ENCODE measurements around the gene KIF16B. TPM values are rescaled to one million over a fixed set of nuclear protein-coding genes. Genes with fewer than 3 reads are reported as not detected.

The KIF16B gene
- total and polyA plus RNA-seq, 2 of the 8 experiments (the other 6 are each of a cell fraction or from before 2014, with no cell fraction given) = 3.0 to 9.2 TPM

DNA sequence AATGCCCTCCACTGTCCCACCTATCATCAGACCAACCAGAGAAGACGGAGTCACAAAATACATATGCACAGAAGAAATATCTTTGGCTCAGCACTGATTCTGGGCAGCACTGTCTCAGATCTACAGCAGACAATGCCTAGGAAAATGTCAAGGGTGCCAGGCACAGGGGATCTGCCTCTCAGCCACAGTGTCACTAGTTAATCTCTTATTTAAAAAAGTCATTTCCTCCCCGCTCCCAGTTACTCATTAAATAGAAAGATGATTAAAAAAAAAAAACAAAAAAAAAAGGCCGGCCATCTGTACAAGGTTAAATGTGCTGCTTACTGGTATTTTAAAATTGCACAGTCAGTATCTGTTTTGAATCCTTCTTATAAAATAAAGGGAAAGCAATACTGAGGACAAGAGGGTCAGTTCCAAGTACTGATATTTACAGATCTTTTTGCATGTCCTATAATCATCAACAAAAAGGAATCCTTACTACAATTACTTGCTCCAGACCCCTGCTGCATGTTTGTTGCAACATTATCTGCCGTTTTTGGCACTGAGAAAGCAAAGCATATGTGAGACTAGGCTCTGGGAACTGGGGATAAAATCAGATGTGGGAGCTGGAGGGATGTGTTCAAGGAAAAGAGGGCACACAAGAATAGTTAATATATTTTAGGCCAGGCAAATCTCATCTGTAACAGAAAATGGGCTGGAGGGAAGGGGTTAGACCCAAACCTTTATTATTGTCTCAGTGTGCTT lies 299.3 kb downstream of the KIF16B start:
- FAIRE-seq (no peak), DNase-seq (ENCODE audit: low read depth in 1 of 2, low spot score in 2 of 2) (no peak)
- no peaks in the 10 kb centered on the region for H3K23me2 ChIP-seq (ENCODE audit: low read depth, low read length)
- H3K27ac ChIP-seq (ENCODE audit: low read depth, low read length) = no peak overlapping the region
- peaks cover 0 to 1% of the 10 kb centered on the region in 2 experiments for H4K20me1 ChIP-seq (replicated peaks in 1 of 2; ENCODE audit: control insufficient read depth in 1 of 2, insufficient read depth in 2 of 2, low read length in 2 of 2)
- no peak overlapping the region for H4K8ac ChIP-seq (ENCODE audit: extremely low read depth, insufficient read depth, low read length)
- WGBS, 2 experiments (ENCODE audit: extremely low coverage in 1 of 2, insufficient coverage in 1 of 2, insufficient read length in 1 of 2, insufficient replicate concordance in 2 of 2, low coverage in 1 of 2, low lambda C conversion rate in 2 of 2, missing lambda C conversion rate in 1 of 2) = 87% methylated on average over 4 of the region's 4 CpGs; no CpG with 5 or more reads in 1 of the 2 experiments
- H3K4me3 ChIP-seq (ENCODE audit: extremely low read depth in 1 of 4, insufficient read depth in 2 of 4, low read depth in 3 of 4, low read length in 4 of 4) = no peak overlapping the region
- no peaks in the 10 kb centered on the region for H3K27me3 ChIP-seq (replicated peaks in 1 of 4; ENCODE audit: control insufficient read depth in 3 of 4, extremely low read depth in 1 of 4, insufficient read depth in 3 of 4, low read length in 3 of 4)
- H3K4me1 ChIP-seq (replicated peaks in 1 of 4; ENCODE audit: control insufficient read depth in 3 of 4, insufficient read depth in 4 of 4, low read length in 3 of 4) = no peaks in the 10 kb centered on the region
- no peak overlapping the region for H4K5ac ChIP-seq (ENCODE audit: insufficient read length, low read depth, low read length)
- H3K9me3 ChIP-seq (ENCODE audit: insufficient read depth in 2 of 2, low read depth in 1 of 2, low read length in 1 of 2) = no peaks in the 10 kb centered on the region
- H3K36me3 ChIP-seq (ENCODE audit: control insufficient read depth in 2 of 4, insufficient read depth in 4 of 4, low read length in 3 of 4) = no peaks in the 10 kb centered on the region
- H3K79me1 ChIP-seq (ENCODE audit: low read depth, low read length) = no peaks in the 10 kb centered on the region
- no peak overlapping the region for H2AK5ac ChIP-seq (ENCODE audit: low read depth, low read length)
- H3K56ac ChIP-seq (replicated peaks; ENCODE audit: insufficient read length, low read depth, low read length) = no peak overlapping the region
- H3K79me2 ChIP-seq (ENCODE audit: control insufficient read depth in 1 of 2, insufficient read depth in 2 of 2, low read length in 2 of 2) = no peaks in the 10 kb centered on the region
- H2BK120ac ChIP-seq (replicated peaks; ENCODE audit: low read depth, low read length) = no peak overlapping the region
- H2AFZ ChIP-seq (ENCODE audit: low read length) = no peak overlapping the region
- no peak overlapping the region for H3K18ac ChIP-seq (ENCODE audit: extremely low read depth, low read length)
- H3K4me2 ChIP-seq (ENCODE audit: insufficient read depth in 1 of 2, low read depth in 2 of 2, low read length in 2 of 2) = no peak overlapping the region
- no peak overlapping the region for H3K4ac ChIP-seq (replicated peaks; ENCODE audit: insufficient read length, low read depth, low read length)
- H2BK5ac ChIP-seq (ENCODE audit: low read depth, low read length) = no peak overlapping the region
- H4K91ac ChIP-seq (replicated peaks; ENCODE audit: insufficient read length, low read length) = no peak overlapping the region
- no peak overlapping the region for H2BK12ac ChIP-seq (ENCODE audit: low read depth, low read length)
- no peak overlapping the region for H3K14ac ChIP-seq (ENCODE audit: insufficient read length)
- H2BK20ac ChIP-seq (ENCODE audit: low read length) = no peak overlapping the region
- H3K23ac ChIP-seq (ENCODE audit: insufficient read length) = no peak overlapping the region
- H3K9ac ChIP-seq (replicated peaks in 1 of 4; ENCODE audit: extremely low read depth in 1 of 4, low read depth in 3 of 4, low read length in 3 of 4) = no peak overlapping the region
- no peak overlapping the region for H2BK15ac ChIP-seq (ENCODE audit: low read length)
- POLR2A ChIA-PET (ENCODE audit: partially characterized antibody) = no interaction called here
- CTCF ChIA-PET (ENCODE audit: partially characterized antibody) = interaction anchor here (1.0 kb wide), 1 partner anchor 12 kb away, joined by 4 read pairs; no protein-coding TSS in a partner anchor
- no peak for TF ChIP-seq RNF2 (IDR thresholded peaks at IDR 0.05; ENCODE audit: borderline replicate concordance, low read depth, low read length, missing control alignments, poor library complexity, severe bottlenecking)
- TF ChIP-seq ZNF274 (IDR thresholded peaks at IDR 0.05; ENCODE audit: borderline replicate concordance, extremely low read depth, low read length) = no peak
- no peak for TF ChIP-seq FOSL1 (IDR thresholded peaks at IDR 0.05; ENCODE audit: insufficient read depth, low read depth, low read length)
- no peak for TF ChIP-seq EP300 (IDR thresholded peaks at IDR 0.05; ENCODE audit: borderline replicate concordance in 1 of 2, low read depth in 2 of 2, low read length in 2 of 2)
- no peak for TF ChIP-seq SP1 (IDR thresholded peaks at IDR 0.05; ENCODE audit: low read depth, low read length)
- no peak for TF ChIP-seq HDAC2 (IDR thresholded peaks at IDR 0.05; ENCODE audit: borderline replicate concordance in 1 of 2, low read depth in 2 of 2, low read length in 2 of 2)
- no peak for TF ChIP-seq CHD2 (IDR thresholded peaks at IDR 0.05; ENCODE audit: low read length)
- no peak for TF ChIP-seq SAP30 (IDR thresholded peaks at IDR 0.05; ENCODE audit: insufficient read depth, insufficient replicate concordance, low read length)
- TF ChIP-seq JUND (IDR thresholded peaks at IDR 0.05; ENCODE audit: low read length) = no peak
- no peak for TF ChIP-seq SRF (IDR thresholded peaks at IDR 0.05; ENCODE audit: low read depth, low read length)
- no peak for TF ChIP-seq NRF1 (IDR thresholded peaks at IDR 0.05; ENCODE audit: low read depth, low read length)
- no peak for TF ChIP-seq GABPA (IDR thresholded peaks at IDR 0.05; ENCODE audit: borderline replicate concordance, insufficient read depth, low read length)

Data from H1 (cell line).